ACHN (cell line): Measurements from ENCODE around the gene DEGS1.
"Not testable (repeated sequence)": the region's sequence is repeated elsewhere in the genome, so short reads cannot be mapped to it uniquely, and the experiment has no call there.

Experiments used
- DNase-seq: peaks from one replicate; pipeline ENCODE4 v3.0.0-alpha.2; 2015
- in situ Hi-C: cut with HindIII; loops from 2 replicates; pipeline ENCODE4 v1.10.0; 2017; ENCODE audit warnings: low sequenced_read_pairs, low pct_ligation_motif_present, low pct_unique_long_range_greater_than_20kb

Gene DEGS1

DNA sequence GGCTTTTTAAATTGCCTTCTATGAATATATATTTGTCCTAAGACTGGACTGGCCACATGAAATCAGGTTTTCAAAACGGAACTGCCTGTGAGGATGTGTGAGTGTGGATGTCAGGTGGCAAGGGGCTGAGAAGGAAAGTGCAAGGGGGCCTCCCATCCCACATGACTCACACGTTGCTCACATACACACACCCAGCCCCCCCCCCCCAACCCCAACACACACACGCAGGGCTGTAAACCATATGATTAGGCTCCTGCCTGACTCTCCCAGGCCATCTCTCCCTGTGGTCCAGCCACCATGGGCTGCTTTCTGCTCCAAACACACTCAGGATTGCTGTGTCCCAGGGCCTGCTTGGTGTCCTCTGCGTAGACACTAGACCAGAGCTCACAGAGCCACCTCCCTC is 22.4 kb downstream of the DEGS1 start:
- DNase-seq, result peak; percentile 27
- in situ Hi-C loops, result no loop called here

DNA sequence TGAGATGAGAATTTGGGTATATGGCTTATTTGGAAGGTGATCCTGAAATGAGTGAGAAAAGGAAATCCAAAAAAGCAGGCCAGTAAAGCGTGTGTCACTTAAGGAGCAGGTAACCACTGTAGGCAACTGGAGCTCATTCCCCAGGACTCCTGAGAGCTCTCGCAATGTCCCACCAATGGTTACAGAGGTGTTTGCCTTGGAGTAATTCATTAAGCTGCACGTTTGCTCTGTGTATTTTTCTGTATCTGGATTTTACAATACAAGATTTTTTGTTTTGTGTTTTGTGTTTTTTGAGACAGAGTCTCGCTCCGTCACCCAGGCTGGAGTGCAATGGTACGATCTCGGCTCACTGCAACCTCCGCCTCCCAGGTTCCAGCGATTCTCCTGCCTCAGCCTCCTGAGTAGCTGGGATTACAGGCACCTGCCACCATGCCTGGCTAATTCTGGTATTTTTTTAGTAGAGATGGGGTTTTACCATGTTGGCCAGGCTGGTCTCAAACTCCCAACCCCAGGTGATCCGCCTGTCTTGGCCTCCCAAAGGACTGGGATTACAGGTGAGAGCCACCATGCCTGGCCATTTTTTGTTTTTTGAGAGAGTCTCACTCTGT is 23.0 kb downstream of the DEGS1 start:
- DNase-seq, in situ Hi-C loops: not testable (repeated sequence)

DNA sequence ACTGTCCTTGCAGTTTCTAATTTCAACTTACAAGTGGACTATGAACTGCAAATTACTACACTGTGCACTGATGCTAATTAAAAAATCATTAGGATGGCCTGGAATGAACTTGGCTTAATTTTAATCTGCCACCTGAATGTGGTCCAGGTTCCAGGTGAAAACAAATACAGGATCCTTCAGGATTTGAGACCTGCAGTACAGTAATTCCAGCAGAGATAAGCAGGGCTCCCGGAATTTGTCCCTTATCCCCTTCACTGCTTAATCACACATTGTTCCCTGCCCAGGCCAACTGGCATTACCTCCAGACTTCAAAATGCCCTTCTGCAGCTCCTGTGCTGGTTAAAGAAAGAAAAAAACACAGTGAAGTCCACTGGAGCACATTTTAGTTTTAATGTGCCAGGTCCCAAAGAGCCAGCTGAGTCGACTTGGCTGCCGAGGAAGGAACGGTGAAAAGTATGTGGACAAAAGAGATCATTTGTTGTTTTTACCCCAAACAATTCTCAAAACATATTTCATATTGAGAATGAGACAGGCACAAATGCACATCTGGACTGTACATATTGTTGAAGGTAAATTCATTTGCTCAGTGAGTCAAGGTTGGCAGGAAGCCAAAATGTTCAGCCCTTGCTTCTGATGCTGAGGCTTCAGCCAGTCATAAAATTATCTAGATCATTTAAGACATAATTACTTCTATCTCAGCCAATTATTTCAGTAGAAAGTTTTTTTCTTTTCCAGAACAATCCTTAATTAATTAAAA is 28.3 kb downstream of the DEGS1 start:
- in situ Hi-C loops, result no loop called here
- DNase-seq, result peak; percentile 21

DNA sequence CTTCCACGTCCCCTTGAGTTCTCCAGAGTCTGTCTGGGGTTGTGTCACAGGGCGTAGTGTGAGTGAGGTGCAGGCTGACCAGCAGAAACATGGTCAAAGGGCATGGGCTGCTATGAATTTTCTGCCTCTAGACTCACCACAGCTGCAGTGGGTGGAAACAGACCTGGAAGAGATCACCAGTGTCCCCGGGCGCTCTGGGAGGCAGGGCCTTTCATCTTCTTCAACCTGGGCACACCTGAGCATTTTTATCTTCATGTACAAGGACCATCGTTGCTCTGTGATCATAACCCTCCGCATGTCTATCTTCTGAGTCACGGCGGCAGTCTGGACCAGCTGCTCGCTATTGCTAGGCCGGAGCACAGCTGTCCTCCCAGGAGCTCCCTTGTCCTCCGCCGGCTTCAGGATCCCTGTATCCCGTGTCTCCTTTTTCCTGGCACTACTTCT is 29.6 kb downstream of the DEGS1 start:
- DNase-seq, result no peak
- in situ Hi-C loops, result no loop called here

DNA sequence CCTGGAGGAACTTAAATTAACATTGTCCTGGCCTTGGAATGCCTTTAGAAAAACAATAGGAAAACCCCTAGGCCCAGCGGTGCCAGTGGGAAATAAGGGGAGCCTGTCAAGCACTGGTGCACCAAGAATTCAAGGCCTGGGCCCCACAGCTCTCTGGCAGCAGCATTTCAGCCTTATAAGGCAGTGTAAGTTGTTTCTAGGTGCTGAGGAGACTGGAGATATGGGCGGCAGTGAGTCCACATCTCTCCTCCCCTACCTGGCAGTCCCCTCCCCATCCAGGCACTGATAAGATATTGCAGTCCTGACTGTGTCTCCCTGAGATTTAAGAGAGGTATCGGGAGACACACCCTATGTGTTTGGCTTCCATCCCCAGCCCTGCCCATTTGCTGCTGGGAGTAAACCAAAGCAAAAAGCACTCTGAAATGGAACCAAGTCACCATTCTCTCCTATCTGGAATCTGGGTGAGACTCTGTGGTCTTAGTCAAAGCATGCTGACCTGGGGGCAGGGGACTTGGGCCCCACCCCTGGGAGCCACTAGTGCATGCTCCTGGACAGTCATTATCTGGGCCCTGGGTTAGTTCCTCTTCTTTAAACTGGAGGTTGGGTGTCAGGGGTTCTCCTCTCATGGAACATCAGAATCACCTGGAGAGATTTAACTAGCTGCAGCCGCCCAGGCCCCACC is 30.5 kb downstream of the DEGS1 start:
- no peak for DNase-seq
- in situ Hi-C loops, result no loop called here

DNA sequence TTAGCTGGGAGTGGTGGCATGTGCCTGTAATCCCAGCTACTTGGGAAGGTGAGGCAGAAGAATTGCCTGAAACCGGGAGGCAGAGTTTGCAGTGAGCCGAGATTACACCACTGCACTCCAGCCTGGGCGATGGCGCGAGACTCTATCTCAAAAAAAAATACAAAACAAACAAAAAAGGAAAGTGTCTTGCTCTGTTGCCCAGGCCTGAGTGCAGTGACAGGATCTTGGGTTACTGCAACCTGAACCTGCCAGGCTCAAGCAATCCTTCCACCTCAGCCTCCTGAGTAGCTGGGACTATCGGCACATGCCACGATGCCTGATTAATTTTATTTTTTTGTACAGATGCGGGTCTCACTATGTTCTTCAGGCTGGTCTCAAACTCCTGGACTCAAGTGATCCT is 33.3 kb downstream of the DEGS1 start:
- in situ Hi-C loops, result no loop called here
- no peak for DNase-seq

DNA sequence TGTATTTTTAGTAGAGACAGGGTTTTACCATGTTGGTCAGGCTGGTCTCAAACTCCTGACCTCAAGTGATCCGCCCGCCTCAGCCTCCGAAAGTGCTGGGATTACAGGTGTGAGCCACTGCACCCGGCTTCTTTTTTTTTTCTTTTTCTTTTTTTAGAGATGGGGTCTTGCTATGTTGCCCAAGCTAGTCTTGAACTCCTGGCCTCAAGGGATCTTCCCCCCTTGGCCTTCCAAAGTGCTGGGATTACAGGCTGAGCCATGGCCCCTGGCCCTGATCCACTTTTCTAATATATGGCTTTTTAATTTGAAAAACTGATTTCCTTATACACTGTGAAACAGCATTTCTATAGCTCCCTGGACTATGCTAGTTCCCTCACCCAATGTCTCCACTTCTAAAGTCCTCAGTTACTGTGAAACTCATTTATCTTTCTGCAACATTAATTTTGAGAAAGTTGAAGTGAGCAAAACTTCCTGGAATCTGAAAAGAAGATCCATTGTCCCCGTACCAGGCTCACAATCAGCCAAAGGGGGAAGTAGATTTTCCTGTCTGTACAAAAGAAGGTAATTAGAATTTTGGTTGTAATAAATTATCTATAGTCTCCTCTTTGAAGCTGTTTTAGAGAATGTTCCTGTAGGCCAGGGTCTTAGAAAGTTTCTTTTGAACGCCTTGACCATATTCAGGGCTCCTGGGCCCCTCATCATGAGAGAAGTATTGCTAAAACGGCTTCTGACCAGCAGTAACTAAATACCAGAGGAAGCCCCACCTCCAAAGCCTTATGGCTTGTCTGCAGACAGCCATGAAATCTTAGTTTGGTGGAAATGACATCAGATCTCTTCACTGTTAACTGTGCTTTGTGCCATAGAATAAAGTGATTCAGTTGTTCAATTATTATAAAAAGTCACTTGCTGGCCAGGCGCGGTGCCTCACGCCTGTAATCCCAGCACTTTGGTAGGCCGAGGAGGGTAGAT is 34.9 kb downstream of the DEGS1 start:
- in situ Hi-C loops, result no loop called here
- no peak for DNase-seq

DNA sequence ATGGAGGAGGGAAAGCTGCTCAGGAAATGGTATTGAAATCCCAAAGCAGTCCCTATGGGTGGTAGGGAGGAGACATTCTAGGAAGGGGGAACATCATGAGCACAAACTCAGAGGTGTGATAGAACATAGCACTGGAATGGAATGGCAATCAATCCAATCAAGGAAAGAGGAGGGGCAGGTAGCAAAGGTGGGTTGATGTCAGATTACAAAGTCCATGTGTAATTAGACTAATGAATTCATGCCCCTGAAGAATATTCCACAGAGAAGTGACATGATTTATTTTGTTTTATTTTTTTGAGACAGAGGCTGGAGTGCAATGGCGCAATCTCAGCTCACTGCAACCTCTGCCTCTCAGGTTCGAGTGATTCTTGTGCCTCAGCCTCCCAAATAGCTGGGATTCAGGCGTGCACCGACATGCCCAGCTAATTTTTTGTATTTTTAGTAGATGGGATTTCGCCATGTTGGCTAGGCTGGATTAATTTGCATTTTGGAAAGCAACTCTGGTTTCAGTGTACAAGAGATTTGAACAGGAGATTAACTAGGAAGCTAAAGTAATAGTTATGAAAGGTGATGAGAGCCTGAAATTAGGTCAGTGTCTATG is 36.1 kb downstream of the DEGS1 start:
- in situ Hi-C loops, result no loop called here
- DNase-seq, result no peak

DNA sequence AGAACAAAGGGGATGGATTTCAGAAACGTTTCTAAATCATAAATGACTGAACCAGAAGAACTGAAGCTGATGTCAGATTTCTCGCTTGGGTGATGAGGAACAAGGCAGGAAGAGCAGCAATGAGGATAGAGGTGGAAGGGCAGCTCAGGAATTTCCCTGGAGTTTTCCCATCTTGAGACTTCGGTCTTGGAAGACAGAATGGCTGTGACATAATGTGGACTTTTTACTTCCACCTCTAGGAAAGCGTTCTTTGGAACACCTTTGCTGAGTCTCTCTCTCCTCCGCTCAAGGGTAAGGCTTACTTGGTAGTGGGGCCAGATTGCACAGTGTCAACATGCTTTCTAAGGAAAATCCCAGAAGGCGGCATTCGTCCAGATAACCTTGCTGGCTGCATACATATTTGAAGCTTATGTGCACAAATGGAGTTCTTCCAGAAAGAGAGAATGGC is 36.6 kb downstream of the DEGS1 start:
- in situ Hi-C loops, result no loop called here
- no peak for DNase-seq

DNA sequence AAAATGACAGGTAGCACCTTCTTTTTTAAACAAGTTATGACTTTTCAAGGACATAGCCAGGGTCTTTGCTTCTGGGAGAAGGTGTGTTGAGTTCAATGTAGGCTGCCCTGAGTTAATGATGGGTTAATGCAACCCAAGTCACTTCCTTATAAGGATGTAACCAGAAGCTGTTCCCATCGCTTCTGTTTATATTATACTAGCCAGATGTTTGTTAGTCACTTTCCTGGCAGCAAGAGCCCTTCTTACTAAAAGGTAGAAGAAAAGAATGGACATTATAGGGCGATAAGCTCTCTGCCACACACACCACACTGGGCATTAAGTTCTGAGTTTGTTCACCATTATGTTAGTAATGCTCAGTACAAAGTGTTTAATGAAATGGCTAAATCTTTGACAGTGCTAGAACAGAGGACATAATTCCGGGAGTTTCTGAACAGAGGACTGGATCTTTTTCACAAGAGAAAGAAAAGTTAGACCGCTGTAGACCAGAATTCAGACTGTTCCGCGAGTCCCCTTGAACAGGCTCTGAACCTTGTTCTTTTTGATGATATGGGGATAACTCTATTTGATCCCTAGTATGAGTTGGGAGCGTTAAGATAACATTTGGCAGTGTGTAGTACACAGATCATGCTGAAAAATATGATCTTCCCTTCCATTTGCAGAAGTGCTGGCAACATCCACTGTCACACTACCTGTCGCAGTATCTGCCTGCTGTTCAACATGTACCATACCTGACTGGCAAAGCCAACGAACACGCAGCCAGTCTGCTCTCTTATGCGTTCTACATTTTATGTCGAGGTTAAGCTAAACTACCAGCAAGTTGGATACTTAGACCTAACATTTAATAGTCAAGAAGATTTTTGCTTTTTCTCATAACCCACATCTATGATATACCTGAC is 41.0 kb downstream of the DEGS1 start:
- in situ Hi-C loops, result no loop called here
- DNase-seq, result peak; percentile 21

DNA sequence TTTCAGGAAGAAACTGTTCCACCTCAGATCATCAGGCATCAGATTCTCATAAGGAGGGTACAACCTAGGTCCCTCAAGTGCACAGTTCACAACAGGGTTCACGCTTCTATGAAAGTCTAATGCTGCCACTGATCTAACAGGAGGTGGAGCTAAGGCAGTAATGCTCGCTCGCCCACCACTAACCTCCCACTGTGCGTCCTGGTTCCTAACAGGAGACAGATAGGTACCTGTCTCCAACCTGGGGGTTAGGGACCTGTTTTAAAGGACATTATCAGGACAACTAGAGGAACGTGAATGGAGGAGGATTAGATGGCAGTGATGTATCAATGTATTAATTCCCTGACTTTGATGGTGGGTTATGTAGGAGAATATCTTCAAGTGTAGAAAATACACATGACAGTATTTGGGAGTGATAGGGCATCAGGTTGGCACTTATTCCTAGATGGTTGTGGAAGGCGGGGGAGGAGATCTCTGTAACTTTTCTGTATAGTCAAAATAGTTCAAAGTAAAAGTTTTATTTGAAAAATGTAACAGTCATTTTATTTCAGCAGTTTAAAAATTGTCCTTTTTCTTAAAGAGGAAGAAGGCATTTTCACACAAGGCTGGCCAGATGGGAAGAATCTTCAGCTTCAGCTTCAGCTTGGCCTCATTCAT is 43.9 kb downstream of the DEGS1 start:
- in situ Hi-C loops, result no loop called here
- DNase-seq, result no peak

DNA sequence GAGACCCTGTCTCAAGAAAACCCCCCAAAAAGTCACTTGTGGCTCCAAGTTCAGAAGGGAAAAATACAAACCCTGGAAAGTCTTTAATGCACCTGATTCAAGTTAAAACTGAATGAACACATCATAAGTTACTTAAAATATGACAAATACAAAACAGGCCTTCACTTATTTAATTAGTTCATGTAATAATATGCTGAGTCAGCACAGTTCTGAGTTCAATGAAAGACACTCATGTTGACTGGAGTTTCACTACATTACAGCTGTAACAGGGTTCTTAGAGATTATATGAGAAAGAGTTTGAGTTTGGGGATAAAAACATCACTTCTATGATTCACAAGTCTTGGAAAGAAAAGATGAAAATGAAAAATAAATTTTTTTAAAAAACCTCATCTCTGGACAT is 51.0 kb downstream of the DEGS1 start:
- no peak for DNase-seq
- in situ Hi-C loops, result no loop called here

DNA sequence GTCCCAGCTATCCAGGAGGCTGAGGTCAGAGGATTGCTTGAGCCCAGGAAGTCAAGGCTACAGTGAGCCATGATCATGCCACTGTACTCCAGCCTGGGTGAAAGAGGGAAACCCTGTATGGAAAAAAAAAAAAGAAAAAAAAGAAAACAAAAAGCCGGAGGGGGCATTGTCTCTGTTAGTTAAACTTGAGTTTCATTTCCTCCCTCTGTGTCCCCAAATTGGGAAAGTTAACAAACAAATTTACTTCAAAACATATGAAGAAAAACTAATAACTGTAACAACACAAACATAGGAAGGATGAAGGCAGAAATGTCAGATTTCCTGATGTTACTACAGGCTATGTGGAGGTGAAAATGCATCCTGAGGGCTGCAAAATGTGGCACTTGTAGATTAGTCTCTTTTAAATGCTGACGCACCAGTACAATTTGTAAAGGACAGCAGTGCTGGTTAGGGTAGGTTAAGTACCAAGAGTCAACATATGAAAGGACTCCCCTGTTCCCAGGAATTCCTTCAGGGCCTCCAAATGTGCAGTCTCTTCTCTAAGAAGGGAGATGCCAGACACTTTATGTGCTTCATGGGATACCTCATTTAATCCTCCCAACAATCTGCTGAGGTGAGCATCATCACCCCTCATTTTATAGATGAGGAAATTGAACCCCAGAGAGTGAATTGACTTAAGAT is 52.9 kb downstream of the DEGS1 start:
- in situ Hi-C loops, result no loop called here
- DNase-seq, result no peak

DNA sequence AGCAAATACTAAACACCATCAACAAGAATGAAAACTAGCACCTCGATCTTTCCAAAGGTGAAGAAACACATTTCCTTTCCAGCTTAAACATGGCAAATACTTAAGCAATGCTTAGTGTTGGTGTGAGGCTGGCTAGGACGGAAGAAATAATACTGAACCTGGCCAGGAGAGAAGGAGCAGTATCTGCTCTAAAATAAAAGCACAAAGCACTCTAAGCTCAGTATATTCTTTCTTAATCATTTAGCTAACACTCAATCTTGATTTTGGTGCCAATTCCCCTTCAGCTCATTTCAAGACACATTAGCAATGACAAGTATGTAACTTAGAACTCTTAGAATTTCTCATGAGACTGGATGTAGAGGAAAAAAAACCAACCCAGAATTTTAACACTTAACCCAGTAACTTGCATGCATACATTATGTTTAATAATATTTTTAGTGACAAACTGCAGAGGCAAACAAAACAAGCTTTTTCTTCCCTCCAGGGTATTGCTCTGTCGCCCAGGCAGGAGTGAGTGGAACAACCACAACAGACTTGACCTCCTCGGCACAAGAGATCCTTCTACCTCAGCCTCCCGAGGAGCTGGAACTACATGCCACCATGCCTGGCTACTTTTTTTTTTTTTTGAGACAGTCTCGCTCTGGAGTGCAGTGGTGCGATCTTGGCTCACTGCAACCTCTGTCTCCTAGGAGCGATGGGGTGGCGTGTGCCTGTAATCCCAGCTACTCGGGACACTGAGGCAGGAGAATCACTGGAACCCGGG is 54.3 kb downstream of the DEGS1 start:
- in situ Hi-C loops, result no loop called here

DNA sequence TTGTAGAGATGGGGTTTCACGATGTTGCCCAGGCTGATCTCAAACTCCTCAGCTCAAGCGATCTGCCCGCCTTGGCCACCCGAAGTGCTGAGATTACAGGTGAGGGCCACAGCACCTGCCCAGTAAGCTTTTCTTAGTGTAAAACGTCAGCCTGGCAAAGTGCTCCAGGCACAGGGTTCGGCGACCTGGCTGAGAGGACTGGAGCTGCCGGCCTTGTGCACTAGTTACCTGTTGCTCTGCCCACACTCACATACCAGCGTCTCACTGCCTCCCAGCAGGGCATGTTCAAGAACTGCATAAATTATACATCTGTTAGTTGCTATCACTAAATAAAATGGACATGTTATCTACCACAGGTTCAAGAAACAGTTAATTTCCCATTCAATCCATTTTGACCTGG is 55.2 kb downstream of the DEGS1 start:
- in situ Hi-C loops, result no loop called here
- DNase-seq, result no peak

More for the DNA sequence above, 54.3 kb downstream of the DEGS1 start:
- no peak for DNase-seq

DNA sequence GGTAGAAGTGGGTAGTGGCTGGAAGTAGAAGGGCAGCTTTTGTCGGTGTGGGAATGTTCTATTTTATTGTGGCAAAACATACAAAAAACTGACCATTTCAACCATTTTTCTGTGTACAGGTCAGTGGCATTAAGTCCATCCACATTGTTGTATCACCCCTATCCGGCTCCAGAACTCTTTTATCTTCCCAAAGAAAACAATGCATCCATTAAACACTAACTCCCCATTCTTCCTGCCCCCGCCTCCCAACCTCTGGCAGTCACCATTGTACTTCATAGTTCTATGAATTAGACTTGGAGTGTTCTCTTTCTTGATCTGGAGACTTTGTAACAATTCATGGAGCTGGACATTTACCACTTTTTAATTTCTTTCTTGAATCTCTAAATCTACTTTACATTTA is 55.7 kb downstream of the DEGS1 start:
- no peak for DNase-seq
- in situ Hi-C loops, result no loop called here
